NB4 (cell line): ENCODE measurements around the gene TMEM19.

Source experiments
- DNase-seq: peaks from one replicate; pipeline ENCODE4 v3.0.0; 2010; ENCODE audit warnings: low read depth
- H3K4me3 ChIP-seq: one replicate; pipeline ENCODE4 v1.5.1; 2011; ENCODE audit warnings: mild to moderate bottlenecking, low read depth, low read length, moderate library complexity
- CTCF ChIP-seq: IDR thresholded peaks from one replicate; pipeline ENCODE4 v1.5.1; 2012; ENCODE audit warnings: low read depth, low read length
- MAX ChIP-seq: IDR thresholded peaks from 2 replicates; pipeline ENCODE4 v1.6.1; 2011; ENCODE audit warnings: low read depth, low read length
- MYC ChIP-seq: IDR thresholded peaks from 2 replicates; pipeline ENCODE4 v1.6.1; 2011; ENCODE audit warnings: low read depth, low read length
- POLR2A ChIP-seq: IDR thresholded peaks from 2 replicates; pipeline ENCODE4 v1.6.1; 2011; ENCODE audit warnings: mild to moderate bottlenecking; ENCODE audit not compliant: insufficient read length; ENCODE audit errors: extremely low read depth

Gene TMEM19

GRCh38 chr12:71642264-71642663 lies 43.6 kb upstream of the TMEM19 start:
- H3K4me3 ChIP-seq, result no peak overlapping the region
- TF ChIP-seq MYC, result no peak
- no peak for TF ChIP-seq MAX
- TF ChIP-seq POLR2A, result no peak
- TF ChIP-seq CTCF, result no peak
- no peak for DNase-seq

DNA sequence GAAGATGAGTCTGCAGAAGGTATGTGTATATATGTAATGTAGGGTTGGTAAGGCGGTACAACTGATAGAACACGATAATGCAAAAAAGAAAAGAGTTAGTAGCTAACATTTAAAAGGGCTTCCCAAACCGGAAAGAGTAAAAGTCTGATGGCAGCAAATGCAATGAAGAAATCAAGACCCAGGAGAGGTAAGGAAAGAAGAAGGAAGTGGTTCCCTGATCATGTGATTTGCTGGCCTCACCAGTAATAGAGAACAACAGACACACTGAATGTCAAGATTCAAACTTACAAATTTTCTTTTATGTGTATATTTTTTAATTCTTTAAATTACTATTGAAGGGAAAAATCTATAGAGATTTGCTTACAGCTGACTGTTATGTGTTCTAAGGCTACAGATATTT lies 40.6 kb upstream of the TMEM19 start:
- TF ChIP-seq POLR2A (no peak), CTCF (no peak), MAX (no peak), MYC (no peak)
- DNase-seq, result peak; percentile 54
- no peak overlapping the region for H3K4me3 ChIP-seq

DNA sequence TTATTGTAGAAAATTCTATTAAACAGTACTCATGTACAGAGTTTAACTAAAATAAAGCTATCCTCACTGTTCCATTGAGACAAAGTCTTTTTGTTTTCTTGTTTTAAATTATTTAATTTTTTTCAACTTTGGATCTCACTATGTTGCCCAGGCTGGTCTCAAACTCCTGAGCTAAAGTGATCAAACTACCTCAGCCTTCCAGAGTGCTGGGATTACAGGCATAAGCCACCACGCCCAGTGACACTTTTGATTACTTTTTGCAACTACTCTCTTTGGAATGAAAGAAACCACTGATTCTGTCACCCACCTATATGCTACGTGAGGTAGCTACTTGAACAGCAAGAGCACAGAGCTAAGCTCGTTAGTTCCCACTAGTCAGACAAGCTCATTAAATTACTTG lies 39.4 kb upstream of the TMEM19 start:
- no peak for TF ChIP-seq CTCF
- TF ChIP-seq POLR2A, result no peak
- TF ChIP-seq MYC, result no peak
- no peak for TF ChIP-seq MAX
- H3K4me3 ChIP-seq, result no peak overlapping the region
- DNase-seq, result no peak

- DNase-seq, result no peak
- no peak overlapping the region for H3K4me3 ChIP-seq
- no peak for TF ChIP-seq MAX
- no peak for TF ChIP-seq MYC
- no peak for TF ChIP-seq POLR2A
- TF ChIP-seq CTCF, result no peak
Measured at GRCh38 chr12:71648537-71648936, 37.3 kb upstream of the TMEM19 start.

DNA sequence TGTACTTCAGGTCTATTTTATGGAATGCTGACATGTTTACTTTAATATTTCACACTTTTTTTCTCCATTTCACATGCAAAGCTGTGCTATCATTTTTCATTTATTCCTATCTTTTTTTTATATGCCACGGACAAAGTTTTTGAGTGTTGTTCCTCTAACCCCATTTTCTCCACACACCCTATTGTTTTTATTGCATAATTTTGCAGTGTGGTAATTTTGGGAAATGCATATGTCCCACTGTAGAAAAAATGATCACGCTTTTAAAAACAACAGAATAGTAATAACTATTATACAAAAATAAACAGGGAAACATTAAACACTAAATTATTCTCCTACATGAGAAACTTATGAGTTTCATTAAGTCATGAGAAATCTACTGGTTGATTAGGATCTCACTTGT lies 36.5 kb upstream of the TMEM19 start:
- TF ChIP-seq POLR2A, result no peak
- TF ChIP-seq CTCF, result no peak
- no peak for TF ChIP-seq MAX
- TF ChIP-seq MYC, result no peak
- no peak for DNase-seq
- H3K4me3 ChIP-seq, result no peak overlapping the region

DNA sequence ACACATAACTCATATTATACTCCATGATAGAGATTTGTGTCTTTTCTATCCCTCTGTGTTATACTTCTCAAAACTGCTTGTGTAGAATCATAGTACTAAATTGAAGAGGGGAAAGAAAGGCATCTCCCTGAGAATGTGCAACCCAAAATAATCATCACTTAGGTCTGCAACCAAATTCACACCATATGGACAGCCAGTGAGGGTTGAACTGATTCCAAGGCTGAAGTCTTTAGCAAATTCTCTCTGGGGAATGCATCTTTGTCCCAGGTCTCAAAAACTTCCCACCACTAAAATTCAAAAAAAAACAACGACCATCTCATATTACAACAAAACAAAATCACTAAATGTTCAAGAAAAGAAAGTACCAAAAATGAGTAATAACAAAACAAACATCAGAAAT lies 33.2 kb upstream of the TMEM19 start:
- no peak overlapping the region for H3K4me3 ChIP-seq
- no peak for DNase-seq
- no peak for TF ChIP-seq POLR2A
- TF ChIP-seq CTCF, result no peak
- no peak for TF ChIP-seq MAX
- no peak for TF ChIP-seq MYC
